Prostate gland (tissue), 2 donors: ENCODE measurements around the gene USP17L27.

Experiments used
- POLR2A ChIP-seq: fragments of 450-650 bp; IDR thresholded peaks from one replicate; pipeline ENCODE4 v1.6.1; 2016; ENCODE audit warnings: antibody characterized with exemption, mild to moderate bottlenecking
- POLR2AphosphoS5 ChIP-seq: sonication (generic); formaldehyde crosslinking; IDR thresholded peaks from one replicate; pipeline ENCODE4 v1.6.1; 2017; ENCODE audit warnings: antibody characterized with exemption
- TF ChIP-seq, protein P1 (sequence below), 4 experiments: fragments of 200-600 bp in 2 of 4; fragments of 450-650 bp in 2 of 4; sonication (generic) in 2 of 4; IDR thresholded peaks; 1 replicate in 3 of 4; 2 replicates in 1 of 4; pipeline ENCODE4 v1.5.1; 2016 to 2019; ENCODE audit warnings: antibody characterized with exemption in 4 of 4, mild to moderate bottlenecking in 2 of 4, moderate library complexity in 2 of 4

- TF ChIP-seq, protein P1, sequence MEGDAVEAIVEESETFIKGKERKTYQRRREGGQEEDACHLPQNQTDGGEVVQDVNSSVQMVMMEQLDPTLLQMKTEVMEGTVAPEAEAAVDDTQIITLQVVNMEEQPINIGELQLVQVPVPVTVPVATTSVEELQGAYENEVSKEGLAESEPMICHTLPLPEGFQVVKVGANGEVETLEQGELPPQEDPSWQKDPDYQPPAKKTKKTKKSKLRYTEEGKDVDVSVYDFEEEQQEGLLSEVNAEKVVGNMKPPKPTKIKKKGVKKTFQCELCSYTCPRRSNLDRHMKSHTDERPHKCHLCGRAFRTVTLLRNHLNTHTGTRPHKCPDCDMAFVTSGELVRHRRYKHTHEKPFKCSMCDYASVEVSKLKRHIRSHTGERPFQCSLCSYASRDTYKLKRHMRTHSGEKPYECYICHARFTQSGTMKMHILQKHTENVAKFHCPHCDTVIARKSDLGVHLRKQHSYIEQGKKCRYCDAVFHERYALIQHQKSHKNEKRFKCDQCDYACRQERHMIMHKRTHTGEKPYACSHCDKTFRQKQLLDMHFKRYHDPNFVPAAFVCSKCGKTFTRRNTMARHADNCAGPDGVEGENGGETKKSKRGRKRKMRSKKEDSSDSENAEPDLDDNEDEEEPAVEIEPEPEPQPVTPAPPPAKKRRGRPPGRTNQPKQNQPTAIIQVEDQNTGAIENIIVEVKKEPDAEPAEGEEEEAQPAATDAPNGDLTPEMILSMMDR (IDR thresholded peaks at IDR 0.05): no peak
- TF ChIP-seq POLR2AphosphoS5 (no peak), POLR2A (no peak)
Measured at GRCh38 chr4:9384126-9384525, 40.2 kb downstream of the USP17L27 start.
